Fibroblast of lung (primary cell): ENCODE results near the gene ANXA4. TPM values are rescaled to one million over a fixed set of nuclear protein-coding genes. Genes with fewer than 3 reads are reported as not detected.
A peak's percentile ranks its signal among the peaks of the same experiment; 100 is the strongest.
"Not testable (repeated sequence)": the region's sequence is repeated elsewhere in the genome, so short reads cannot be mapped to it uniquely, and the experiment has no call there.

Source experiments
- DNase-seq, 2 donors: peaks; one replicate each; pipeline versions ENCODE4 v3.0.0 to v3.0.0-alpha.2; 2010; ENCODE audit warnings: low read depth in 2 of 2
- H2AFZ ChIP-seq: 2 replicates; pipeline ENCODE4 v1.5.1; 2012; ENCODE audit warnings: low read length, control low read depth, inconsistent platforms
- H3K27ac ChIP-seq: 2 replicates; pipeline ENCODE4 v1.5.1; 2011; ENCODE audit warnings: low read length, control low read depth; ENCODE audit not compliant: insufficient read depth
- H3K27me3 ChIP-seq: 2 replicates; pipeline ENCODE4 v1.5.1; 2011; ENCODE audit warnings: mild to moderate bottlenecking, low read length; ENCODE audit not compliant: control insufficient read depth, insufficient read depth
- H3K36me3 ChIP-seq: 2 replicates; pipeline ENCODE4 v1.5.1; 2011; ENCODE audit warnings: low read length; ENCODE audit not compliant: control insufficient read depth, insufficient read depth
- H3K4me1 ChIP-seq: 2 replicates; pipeline ENCODE4 v1.5.1; 2011; ENCODE audit warnings: low read length; ENCODE audit not compliant: control insufficient read depth, insufficient read depth; ENCODE audit errors: extremely low read depth
- H3K4me2 ChIP-seq: 2 replicates; pipeline ENCODE4 v1.5.1; 2011; ENCODE audit warnings: low read length, control low read depth; ENCODE audit not compliant: insufficient read depth; ENCODE audit errors: extremely low read depth
- H3K4me3 ChIP-seq, 4 experiments: fragments of 200-600 bp in 1 of 4; sonication (generic) in 1 of 4; replicated peaks in 1 of 4; 2 replicates each; pipeline ENCODE4 v1.5.1; 2011 to 2016; ENCODE audit warnings: low read length in 4 of 4, low read depth in 3 of 4, mild to moderate bottlenecking in 3 of 4, control low read depth in 2 of 4, inconsistent platforms in 1 of 4, mixed read lengths in 1 of 4; ENCODE audit not compliant: insufficient read depth in 1 of 4; ENCODE audit errors: control extremely low read depth in 1 of 4
- H3K79me2 ChIP-seq: 2 replicates; pipeline ENCODE4 v1.5.1; 2012; ENCODE audit warnings: mild to moderate bottlenecking, low read length, inconsistent platforms; ENCODE audit not compliant: control insufficient read depth, insufficient read depth
- H3K9ac ChIP-seq: 2 replicates; pipeline ENCODE4 v1.5.1; 2011; ENCODE audit warnings: mild to moderate bottlenecking, low read length, control low read depth; ENCODE audit not compliant: insufficient read depth
- H3K9me3 ChIP-seq: 2 replicates; pipeline ENCODE4 v1.5.1; 2012; ENCODE audit warnings: low read depth, low read length; ENCODE audit not compliant: control insufficient read depth, insufficient read depth
- H4K20me1 ChIP-seq: 2 replicates; pipeline ENCODE4 v1.5.1; 2011; ENCODE audit warnings: low read length; ENCODE audit not compliant: control insufficient read depth, insufficient read depth; ENCODE audit errors: extremely low read depth
- CTCF ChIP-seq, 2 donors: IDR thresholded peaks in 1 of 2; conservative IDR thresholded peaks in 1 of 2; 1 replicate in 1 of 2; 2 replicates in 1 of 2; pipeline ENCODE4 v1.5.1; 2011 to 2012; ENCODE audit warnings: low read length in 2 of 2, control low read depth in 1 of 2, inconsistent platforms in 1 of 2, low read depth in 1 of 2, mild to moderate bottlenecking in 1 of 2
- EZH2 ChIP-seq: IDR thresholded peaks from 2 replicates; pipeline ENCODE4 v1.5.1; 2012; ENCODE audit warnings: low read length, control low read depth, mild to moderate bottlenecking; ENCODE audit errors: missing control alignments
- polyA plus RNA-seq, 2 donors: library from polyadenylated mRNA; depleted of rRNA in 1 of 2; stranded (reverse) in 1 of 2; unstranded in 1 of 2; fragments of >200 nt; gene quantifications; 2 replicates each; pipeline ENCODE4 v1.2.1, GENCODE V29; 2011 to 2012; ENCODE audit warnings: missing spikeins in 1 of 2
- total RNA-seq: library from RNA; depleted of rRNA; stranded (reverse); fragments of >200 nt; gene quantifications from 2 replicates; pipeline ENCODE4 v1.2.1, GENCODE V29; 2014

Gene ANXA4
- total and polyA plus RNA-seq, 2 donors (not counting 1 experiment from before 2014, with no cell fraction given) = 98.4 to 114 TPM

- H3K79me2 ChIP-seq = no peaks in the 10 kb centered on the region
- no peak overlapping the region for H2AFZ ChIP-seq
- H3K4me3 ChIP-seq = no peak overlapping the region
- H3K9ac ChIP-seq = no peak overlapping the region
- no peaks in the 10 kb centered on the region for H4K20me1 ChIP-seq
- no peak overlapping the region for H3K4me2 ChIP-seq
- no peaks in the 10 kb centered on the region for H3K9me3 ChIP-seq
- DNase-seq = no peak
- peaks cover 6% of the 10 kb centered on the region for H3K4me1 ChIP-seq
- H3K36me3 ChIP-seq = no peaks in the 10 kb centered on the region
- no peaks in the 10 kb centered on the region for H3K27me3 ChIP-seq
- no peak for TF ChIP-seq CTCF (conservative IDR thresholded peaks at IDR 0.05 in 1 of 2, IDR thresholded peaks at IDR 0.05 in 1 of 2; ENCODE audit: low read depth in 1 of 2, low read length in 2 of 2)
- no peak for TF ChIP-seq EZH2
- H3K27ac ChIP-seq = no peak overlapping the region
These were observed 6.2 kb upstream of the ANXA4 start for GRCh38 chr2:69735686-69736085.

- not testable (repeated sequence) for H3K27me3 ChIP-seq
These were observed 3.8 kb upstream of the ANXA4 start for GRCh38 chr2:69738149-69738548.

GRCh38 chr2:69740502-69740951 is 1.4 kb upstream of the ANXA4 start:
- Histone ChIP-seq H3K4me2 (peak overlapping the region; percentile 94), H4K20me1 (no peaks in the 10 kb centered on the region), H3K27ac (peak overlapping the region; percentile 90), H3K9me3 (no peaks in the 10 kb centered on the region), H3K36me3 (no peaks in the 10 kb centered on the region), H3K4me1 (peaks cover 5% of the 10 kb centered on the region), H3K4me3 (peak overlapping the region in 3 of 4 experiments; percentile 82 to 88 (median 83)), H3K27me3 (no peaks in the 10 kb centered on the region), H2AFZ (peak overlapping the region; percentile 85), H3K9ac (no peak overlapping the region), H3K79me2 (peaks cover 15% of the 10 kb centered on the region)
- TF ChIP-seq CTCF (conservative IDR thresholded peaks at IDR 0.05 in 1 of 2, IDR thresholded peaks at IDR 0.05 in 1 of 2; ENCODE audit: low read depth in 1 of 2, low read length in 2 of 2) (no peak), EZH2 (no peak)
- no peak for DNase-seq

More at GRCh38 chr2:69738149-69738548, 3.8 kb upstream of the ANXA4 start:
- H3K36me3 ChIP-seq, H2AFZ ChIP-seq, H3K4me2 ChIP-seq, H3K79me2 ChIP-seq, H3K9me3 ChIP-seq, H4K20me1 ChIP-seq, H3K27ac ChIP-seq, DNase-seq, H3K4me3 ChIP-seq, H3K9ac ChIP-seq, H3K4me1 ChIP-seq: not testable (repeated sequence)
